Lower lobe of right lung (tissue), 2 donors: Measurements from ENCODE around the gene SMIM35. TPM values are rescaled to one million over a fixed set of nuclear protein-coding genes. Genes with fewer than 3 reads are reported as not detected.

Experiments used
- ATAC-seq, 2 donors: fragments of 200-7000 bp; cut with Tn5 transposase; one replicate each; pipeline ENCODE4 v1.9.1; 2020 to 2022; ENCODE audit warnings: mild to moderate bottlenecking in 2 of 2, moderate library complexity in 2 of 2
- DNase-seq: peaks from one replicate; pipeline ENCODE4 v3.0.0-alpha.2; 2020
- H3K27ac ChIP-seq: fragments of 200-600 bp; one replicate; pipeline ENCODE4 v1.8.0; 2022
- H3K27me3 ChIP-seq: fragments of 200-600 bp; one replicate; pipeline ENCODE4 v1.8.0; 2022; ENCODE audit warnings: low read depth
- H3K36me3 ChIP-seq: fragments of 200-600 bp; one replicate; pipeline ENCODE4 v1.8.0; 2022; ENCODE audit warnings: mild to moderate bottlenecking
- H3K4me1 ChIP-seq: fragments of 200-600 bp; one replicate; pipeline ENCODE4 v1.8.0; 2022
- H3K4me3 ChIP-seq: fragments of 200-600 bp; one replicate; pipeline ENCODE4 v1.8.0; 2022; ENCODE audit warnings: mild to moderate bottlenecking
- H3K9me3 ChIP-seq: fragments of 200-600 bp; one replicate; pipeline ENCODE4 v1.8.0; 2022
- CTCF ChIP-seq: fragments of 200-600 bp; IDR thresholded peaks from one replicate; pipeline ENCODE4 v1.8.0; 2022; ENCODE audit warnings: antibody characterized with exemption, mild to moderate bottlenecking
- intact Hi-C: fragments of 100-400 bp; cut with DNase I; formaldehyde crosslinking; loops from one replicate; pipeline ENCODE4 v1.11.0; 2022
- total RNA-seq: library from RNA; stranded (reverse); fragmentation: NEBNext Ultra II Directional; extraction: Animal tissue kit (Norgen Biotek cat#: 25700); gene quantifications from one replicate; pipeline ENCODE4 v1.2.1, GENCODE V29; 2021
- donor health status: DM: no; HTN: yes; CAD: no; lungs with severe emphysema.

The SMIM35 gene
- total RNA-seq, 1 donor from 2014 or later: not detected

GRCh38 chr11:118050208-118050891, 36.4 kb downstream of the SMIM35 start:
- no peaks in the 10 kb centered on the region for H3K9me3 ChIP-seq
- no peak overlapping the region for H3K27ac ChIP-seq
- DNase-seq (no peak), ATAC-seq (no peak)
- no peak overlapping the region for H3K4me3 ChIP-seq
- H3K36me3 ChIP-seq: no peaks in the 10 kb centered on the region
- intact Hi-C loops: no loop called here
- H3K27me3 ChIP-seq: no peaks in the 10 kb centered on the region
- no peak for TF ChIP-seq CTCF
- H3K4me1 ChIP-seq: no peaks in the 10 kb centered on the region

GRCh38 chr11:118049771-118050170, 37.0 kb downstream of the SMIM35 start:
- no peak for TF ChIP-seq CTCF
- Histone ChIP-seq H3K27me3 (no peaks in the 10 kb centered on the region), H3K36me3 (no peaks in the 10 kb centered on the region), H3K9me3 (no peaks in the 10 kb centered on the region), H3K4me1 (no peaks in the 10 kb centered on the region), H3K27ac (no peak overlapping the region), H3K4me3 (no peak overlapping the region)
- intact Hi-C loops: no loop called here
- ATAC-seq: no peak
- no peak for DNase-seq

GRCh38 chr11:118048472-118049370, 38.0 kb downstream of the SMIM35 start:
- no peaks in the 10 kb centered on the region for H3K9me3 ChIP-seq
- no peak for ATAC-seq
- TF ChIP-seq CTCF: no peak
- no peaks in the 10 kb centered on the region for H3K36me3 ChIP-seq
- H3K4me1 ChIP-seq: no peaks in the 10 kb centered on the region
- H3K4me3 ChIP-seq: no peak overlapping the region
- intact Hi-C loops: no loop called here
- no peaks in the 10 kb centered on the region for H3K27me3 ChIP-seq
- no peak for DNase-seq
- no peak overlapping the region for H3K27ac ChIP-seq

- H3K9me3 ChIP-seq: no peaks in the 10 kb centered on the region
Observed at GRCh38 chr11:118047749-118048148, 39.0 kb downstream of the SMIM35 start.

More at GRCh38 chr11:118047749-118048148, 39.0 kb downstream of the SMIM35 start:
- no peaks in the 10 kb centered on the region for H3K4me1 ChIP-seq
- DNase-seq (no peak), ATAC-seq (no peak)
- no peak overlapping the region for H3K27ac ChIP-seq
- H3K4me3 ChIP-seq: no peak overlapping the region
- no peak for TF ChIP-seq CTCF
- H3K27me3 ChIP-seq: no peaks in the 10 kb centered on the region
- no peaks in the 10 kb centered on the region for H3K36me3 ChIP-seq
- intact Hi-C loops: no loop called here
